ENCODE data around the gene STXBP3. TPM values are rescaled to one million over a fixed set of nuclear protein-coding genes. Genes with fewer than 3 reads are reported as not detected.

The STXBP3 gene
- total and polyA plus RNA-seq, 9 of the 15 experiments (the other 6 are each of a cell fraction or from before 2014, with no cell fraction given), result 32.5 to 52.5 (median 39.2) TPM

- TF ChIP-seq ZNF41 (CRISPR knock-in tag; conservative IDR thresholded peaks at IDR 0.05), result 0 out of 2 replicates have a peak, but pooled peaks have one; percentile 37
- TF ChIP-seq ILK (tag; IDR thresholded peaks at IDR 0.05; ENCODE audit: borderline replicate concordance, low read depth), result 0 out of 2 replicates have a peak, but pooled peaks have one; percentile 9
- TF ChIP-seq SMAD4 (CRISPR knock-in tag; conservative IDR thresholded peaks at IDR 0.05), result peak; percentile 42; the same call in 1 of the 2 replicates
- TF ChIP-seq PKNOX1 (IDR thresholded peaks at IDR 0.05), result peak; percentile 96
- TF ChIP-seq MEIS2 (IDR thresholded peaks at IDR 0.05; ENCODE audit: partially characterized antibody), result peak; percentile 98
- TF ChIP-seq CC2D1A (IDR thresholded peaks at IDR 0.05), result no peak
- peak; percentile 45 for TF ChIP-seq PBX2 (CRISPR knock-in tag; IDR thresholded peaks at IDR 0.05; ENCODE audit: low read depth)
- peak; percentile 97 for TF ChIP-seq PBX2 (tag; conservative IDR thresholded peaks at IDR 0.05; ENCODE audit: low read depth)
- peak; percentile 54; the same call in 1 of the 2 replicates for TF ChIP-seq DDX20 (tag; IDR thresholded peaks at IDR 0.05; ENCODE audit: low read depth)
- 0 out of 4 replicates have a peak, but pooled peaks of 1 of the 2 experiments have one; percentile 27 for TF ChIP-seq TEAD1 (CRISPR knock-in tag; IDR thresholded peaks at IDR 0.05)
- TF ChIP-seq, protein P1, sequence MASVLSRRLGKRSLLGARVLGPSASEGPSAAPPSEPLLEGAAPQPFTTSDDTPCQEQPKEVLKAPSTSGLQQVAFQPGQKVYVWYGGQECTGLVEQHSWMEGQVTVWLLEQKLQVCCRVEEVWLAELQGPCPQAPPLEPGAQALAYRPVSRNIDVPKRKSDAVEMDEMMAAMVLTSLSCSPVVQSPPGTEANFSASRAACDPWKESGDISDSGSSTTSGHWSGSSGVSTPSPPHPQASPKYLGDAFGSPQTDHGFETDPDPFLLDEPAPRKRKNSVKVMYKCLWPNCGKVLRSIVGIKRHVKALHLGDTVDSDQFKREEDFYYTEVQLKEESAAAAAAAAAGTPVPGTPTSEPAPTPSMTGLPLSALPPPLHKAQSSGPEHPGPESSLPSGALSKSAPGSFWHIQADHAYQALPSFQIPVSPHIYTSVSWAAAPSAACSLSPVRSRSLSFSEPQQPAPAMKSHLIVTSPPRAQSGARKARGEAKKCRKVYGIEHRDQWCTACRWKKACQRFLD (CRISPR knock-in tag; IDR thresholded peaks at IDR 0.05), result peak; percentile 69
- TF ChIP-seq ZNF384 (IDR thresholded peaks at IDR 0.05; ENCODE audit: low read depth, low read length), result peak; percentile 83; the same call in 1 of the 2 replicates
Observed at GRCh38 chr1:108814343-108815125, 68.1 kb downstream of the STXBP3 start (continued).
